RWPE2 (cell line): ENCODE results near the gene ATXN7L3.

Source experiments
- ATAC-seq: fragments of 200-7000 bp; cut with Tn5 transposase; 3 replicates; pipeline ENCODE4 v1.9.1; 2021; ENCODE audit warnings: low read depth
- DNase-seq: peaks from one replicate; pipeline ENCODE4 v3.0.0-alpha.2; 2020; ENCODE audit warnings: low spot score
- H3K27ac ChIP-seq: fragments of 450-650 bp; 2 replicates; pipeline ENCODE4 v1.5.1; 2017; ENCODE audit warnings: mild to moderate bottlenecking; ENCODE audit not compliant: poor library complexity, severe bottlenecking
- H3K27me3 ChIP-seq: fragments of 250-450 bp; sonication (Bioruptor Pico); 2 replicates; pipeline ENCODE4 v1.5.1; 2021; ENCODE audit warnings: mild to moderate bottlenecking, moderate library complexity; ENCODE audit not compliant: insufficient read depth, poor library complexity, severe bottlenecking
- H3K36me3 ChIP-seq: fragments of 250-450 bp; sonication (Bioruptor Pico); 2 replicates; pipeline ENCODE4 v1.5.1; 2020; ENCODE audit warnings: low read depth, mild to moderate bottlenecking, moderate library complexity
- H3K4me1 ChIP-seq: fragments of 250-450 bp; sonication (Bioruptor Pico); 2 replicates; pipeline ENCODE4 v1.5.1; 2021; ENCODE audit warnings: mild to moderate bottlenecking, moderate library complexity; ENCODE audit not compliant: insufficient read depth, poor library complexity, severe bottlenecking
- H3K4me3 ChIP-seq: fragments of 250-450 bp; sonication (Bioruptor Pico); 2 replicates; pipeline ENCODE4 v1.5.1; 2021; ENCODE audit warnings: mild to moderate bottlenecking, moderate library complexity; ENCODE audit not compliant: severe bottlenecking
- H3K9me3 ChIP-seq: fragments of 250-450 bp; sonication (Bioruptor Pico); 2 replicates; pipeline ENCODE4 v1.5.1; 2021; ENCODE audit warnings: mild to moderate bottlenecking, moderate library complexity; ENCODE audit not compliant: severe bottlenecking
- TF ChIP-seq, protein P1 (sequence below): fragments of 450-650 bp; IDR thresholded peaks from one replicate; pipeline ENCODE4 v1.5.1; 2017; ENCODE audit warnings: mild to moderate bottlenecking, moderate library complexity; ENCODE audit not compliant: poor library complexity, severe bottlenecking

ATXN7L3 gene

DNA sequence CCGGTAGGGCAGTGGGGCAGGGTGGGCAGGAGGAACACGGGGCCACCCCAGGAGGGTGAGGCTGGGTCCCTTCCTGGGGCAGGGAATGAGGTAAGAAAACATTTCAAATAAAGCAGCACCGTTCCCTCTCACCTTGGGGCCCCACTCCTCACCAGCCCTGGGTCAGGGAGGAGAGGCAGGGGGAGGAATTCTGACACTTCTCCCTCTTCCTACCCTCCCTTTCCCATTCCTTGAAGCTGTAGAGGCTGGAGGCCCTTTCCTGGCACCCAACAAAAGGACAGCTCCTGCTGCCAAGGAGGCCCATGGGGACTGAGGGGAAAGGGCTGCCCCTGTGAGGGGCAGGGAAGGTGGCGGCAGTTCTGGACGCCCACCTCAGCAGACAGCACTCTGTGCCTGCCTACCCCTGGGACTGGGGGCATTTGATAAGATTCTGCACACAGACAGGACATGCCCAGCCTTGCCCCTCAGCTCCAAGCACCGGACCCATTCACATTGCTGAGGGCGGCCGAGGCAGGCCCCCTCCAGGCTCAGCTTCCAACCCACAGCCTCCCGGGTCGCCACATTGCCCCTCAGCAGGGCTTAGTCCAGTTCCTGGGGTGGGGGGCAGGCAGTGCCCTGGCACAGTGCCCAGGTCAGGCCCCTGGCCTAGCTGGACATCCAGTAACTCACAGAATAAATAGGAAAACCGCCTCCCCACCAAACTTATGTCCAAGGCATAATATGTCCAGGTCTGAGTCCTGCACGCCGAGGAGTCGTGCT, 6.2 kb downstream of the ATXN7L3 start:
- peaks cover 65% of the 10 kb centered on the region for H3K36me3 ChIP-seq
- H3K9me3 ChIP-seq: no peaks in the 10 kb centered on the region
- TF ChIP-seq, protein P1, sequence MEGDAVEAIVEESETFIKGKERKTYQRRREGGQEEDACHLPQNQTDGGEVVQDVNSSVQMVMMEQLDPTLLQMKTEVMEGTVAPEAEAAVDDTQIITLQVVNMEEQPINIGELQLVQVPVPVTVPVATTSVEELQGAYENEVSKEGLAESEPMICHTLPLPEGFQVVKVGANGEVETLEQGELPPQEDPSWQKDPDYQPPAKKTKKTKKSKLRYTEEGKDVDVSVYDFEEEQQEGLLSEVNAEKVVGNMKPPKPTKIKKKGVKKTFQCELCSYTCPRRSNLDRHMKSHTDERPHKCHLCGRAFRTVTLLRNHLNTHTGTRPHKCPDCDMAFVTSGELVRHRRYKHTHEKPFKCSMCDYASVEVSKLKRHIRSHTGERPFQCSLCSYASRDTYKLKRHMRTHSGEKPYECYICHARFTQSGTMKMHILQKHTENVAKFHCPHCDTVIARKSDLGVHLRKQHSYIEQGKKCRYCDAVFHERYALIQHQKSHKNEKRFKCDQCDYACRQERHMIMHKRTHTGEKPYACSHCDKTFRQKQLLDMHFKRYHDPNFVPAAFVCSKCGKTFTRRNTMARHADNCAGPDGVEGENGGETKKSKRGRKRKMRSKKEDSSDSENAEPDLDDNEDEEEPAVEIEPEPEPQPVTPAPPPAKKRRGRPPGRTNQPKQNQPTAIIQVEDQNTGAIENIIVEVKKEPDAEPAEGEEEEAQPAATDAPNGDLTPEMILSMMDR: no peak
- H3K27me3 ChIP-seq: no peaks in the 10 kb centered on the region
- no peak for DNase-seq
- no peaks in the 10 kb centered on the region for H3K4me1 ChIP-seq
- ATAC-seq: peak; percentile 7; the same call in 1 of the 3 replicates
- peak overlapping the region; percentile 14 for H3K27ac ChIP-seq
- H3K4me3 ChIP-seq: no peak overlapping the region

DNA sequence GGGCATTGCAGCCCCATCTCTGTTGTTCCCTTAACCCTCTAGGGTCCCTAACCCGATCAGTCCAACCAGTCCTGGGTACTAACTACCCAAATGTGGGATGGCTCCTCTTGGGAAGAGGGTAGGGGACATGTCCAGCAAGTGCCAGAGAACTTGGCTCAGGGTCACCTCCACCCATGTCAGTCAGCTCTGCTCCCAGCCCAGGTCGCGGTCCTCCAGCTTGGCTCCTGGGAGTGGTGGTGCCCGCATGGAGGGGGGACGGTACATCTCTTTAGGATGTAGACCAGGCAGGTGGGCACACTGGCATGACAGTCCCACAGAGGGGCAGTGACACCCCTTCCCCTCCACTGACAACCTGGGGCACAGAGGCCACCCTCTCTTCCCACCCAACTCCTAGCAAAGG, 6.9 kb downstream of the ATXN7L3 start:
- Histone ChIP-seq H3K4me3 (no peak overlapping the region), H3K9me3 (no peaks in the 10 kb centered on the region), H3K27me3 (no peaks in the 10 kb centered on the region), H3K27ac (peak overlapping the region; percentile 14), H3K36me3 (peaks cover 61% of the 10 kb centered on the region), H3K4me1 (peaks cover 5% of the 10 kb centered on the region)
- DNase-seq (no peak), ATAC-seq (no peak)
- TF ChIP-seq, protein P1: no peak

DNA sequence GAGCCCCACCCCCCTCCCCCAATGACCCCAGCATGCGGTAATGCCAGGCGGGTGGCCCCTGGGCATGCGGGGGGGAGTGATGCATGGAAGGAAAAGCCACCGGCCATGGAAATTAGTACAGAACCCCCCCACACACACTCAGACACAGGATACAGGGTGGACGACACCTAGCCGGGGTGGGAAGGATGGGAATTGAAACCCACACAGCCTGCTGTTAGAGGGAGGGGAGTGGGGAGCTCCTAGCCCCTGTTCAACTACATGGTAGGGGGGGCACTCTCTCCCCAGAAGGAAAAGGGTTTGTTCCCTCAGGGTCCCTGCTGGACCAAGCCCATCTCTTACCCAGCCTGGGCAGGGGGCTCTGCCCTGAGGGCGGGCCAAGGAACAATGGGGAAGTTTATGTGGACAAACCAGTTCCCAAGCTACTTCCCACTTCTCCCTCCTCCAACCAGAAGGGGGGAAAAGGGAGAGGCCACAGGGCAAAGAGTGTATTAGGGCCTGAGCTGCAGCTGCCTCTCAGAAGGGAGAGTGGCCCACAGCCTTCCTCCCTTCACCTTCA, 7.7 kb downstream of the ATXN7L3 start:
- peak overlapping the region; percentile 14 for H3K27ac ChIP-seq
- no peak overlapping the region for H3K4me3 ChIP-seq
- 0 out of 3 replicates have a peak, but pooled peaks have one; percentile 4 for ATAC-seq
- H3K27me3 ChIP-seq: no peaks in the 10 kb centered on the region
- H3K36me3 ChIP-seq: peaks cover 53% of the 10 kb centered on the region
- TF ChIP-seq, protein P1: no peak
- H3K9me3 ChIP-seq: no peaks in the 10 kb centered on the region
- DNase-seq: no peak
- peaks cover 7% of the 10 kb centered on the region for H3K4me1 ChIP-seq

DNA sequence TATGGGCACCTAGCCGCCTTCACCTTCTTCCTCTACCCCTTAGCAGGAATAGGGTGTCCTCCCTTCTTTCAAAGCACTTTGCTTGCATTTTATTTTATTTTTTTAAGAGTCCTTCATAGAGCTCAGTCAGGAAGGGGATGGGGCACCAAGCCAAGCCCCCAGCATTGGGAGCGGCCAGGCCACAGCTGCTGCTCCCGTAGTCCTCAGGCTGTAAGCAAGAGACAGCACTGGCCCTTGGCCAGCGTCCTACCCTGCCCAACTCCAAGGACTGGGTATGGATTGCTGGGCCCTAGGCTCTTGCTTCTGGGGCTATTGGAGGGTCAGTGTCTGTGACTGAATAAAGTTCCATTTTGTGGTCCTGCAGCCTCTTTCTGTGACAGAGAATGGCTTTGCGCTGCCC, 8.3 kb downstream of the ATXN7L3 start:
- Histone ChIP-seq H3K4me3 (no peak overlapping the region), H3K36me3 (peaks cover 47% of the 10 kb centered on the region)

More for the DNA sequence above, 8.3 kb downstream of the ATXN7L3 start:
- no peaks in the 10 kb centered on the region for H3K9me3 ChIP-seq
- TF ChIP-seq, protein P1: no peak
- H3K27me3 ChIP-seq: no peaks in the 10 kb centered on the region
- H3K4me1 ChIP-seq: peaks cover 7% of the 10 kb centered on the region
- no peak overlapping the region for H3K27ac ChIP-seq
- DNase-seq (no peak), ATAC-seq (peak; percentile 2; the same call in 1 of the 3 replicates)
